Measurements from ENCODE around the gene DCTD.

Gene DCTD

GRCh38 chr4:182890202-182890601, 27.0 kb downstream of the DCTD start:
- no peak for DNase-seq

- DNase-seq: no peak
Observed at GRCh38 chr4:182888891-182889290, 28.3 kb downstream of the DCTD start.

DNA sequence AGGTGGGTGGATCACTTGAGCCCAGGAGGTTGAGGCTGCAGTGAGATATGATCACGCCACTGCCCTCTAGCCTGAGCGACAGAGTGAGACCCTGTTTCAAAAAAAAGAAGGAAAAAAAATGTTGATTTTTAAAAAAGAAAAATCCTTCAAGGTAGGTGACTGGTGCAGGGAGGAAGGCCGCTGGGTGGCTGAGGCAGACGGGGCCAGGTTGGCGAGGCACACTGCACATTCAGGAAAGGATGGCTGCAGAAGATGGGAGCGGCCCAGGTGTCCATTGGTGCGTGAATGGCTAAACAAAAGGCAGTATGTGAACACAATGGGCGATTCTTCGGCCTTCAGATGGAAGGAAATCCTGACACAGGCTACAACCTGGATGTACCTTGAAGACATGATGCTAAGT, 30.4 kb downstream of the DCTD start:
- no peak for DNase-seq

- DNase-seq: no peak
Observed at GRCh38 chr4:182886205-182886604, 31.0 kb downstream of the DCTD start.

GRCh38 chr4:182885738-182886077, 31.5 kb downstream of the DCTD start:
- no peak for DNase-seq

DNA sequence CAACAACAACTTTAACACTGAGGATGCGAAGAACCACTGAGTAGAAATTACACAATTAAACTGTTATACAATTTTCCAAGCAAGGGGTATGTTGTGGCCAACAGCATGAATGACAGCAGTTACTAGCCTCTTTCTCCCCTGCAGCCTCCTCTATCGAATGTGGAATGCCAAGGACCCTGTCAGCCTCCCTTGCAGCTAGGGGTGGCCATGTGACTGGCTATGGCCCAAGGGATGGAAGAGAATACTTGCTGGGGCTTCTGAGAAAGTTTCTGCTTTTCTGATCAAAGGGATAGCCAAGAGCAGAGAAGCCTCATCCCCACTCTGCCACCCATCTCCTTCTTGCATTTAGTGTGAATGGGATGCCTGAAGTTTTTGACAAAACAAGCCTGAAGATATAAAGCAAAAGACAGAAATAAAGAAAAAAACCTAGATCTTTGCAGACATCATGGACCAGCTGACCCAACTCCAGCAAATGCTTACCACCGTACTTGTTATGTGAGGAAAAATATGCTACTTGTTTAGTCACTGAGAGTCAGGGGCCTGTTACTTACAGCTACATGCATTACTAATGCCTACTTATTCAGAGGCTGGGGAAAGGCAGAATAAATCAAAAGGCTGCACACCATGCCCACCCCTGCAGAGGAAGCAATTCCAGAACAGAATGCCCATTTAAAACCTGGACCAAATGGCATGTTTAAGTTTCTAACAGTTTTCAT, 32.0 kb downstream of the DCTD start:
- DNase-seq: no peak

- DNase-seq: no peak
Observed at GRCh38 chr4:182884040-182884439, 33.1 kb downstream of the DCTD start.

GRCh38 chr4:182883351-182883750, 33.8 kb downstream of the DCTD start:
- DNase-seq: no peak

GRCh38 chr4:182881914-182882313, 35.3 kb downstream of the DCTD start:
- no peak for DNase-seq

DNA sequence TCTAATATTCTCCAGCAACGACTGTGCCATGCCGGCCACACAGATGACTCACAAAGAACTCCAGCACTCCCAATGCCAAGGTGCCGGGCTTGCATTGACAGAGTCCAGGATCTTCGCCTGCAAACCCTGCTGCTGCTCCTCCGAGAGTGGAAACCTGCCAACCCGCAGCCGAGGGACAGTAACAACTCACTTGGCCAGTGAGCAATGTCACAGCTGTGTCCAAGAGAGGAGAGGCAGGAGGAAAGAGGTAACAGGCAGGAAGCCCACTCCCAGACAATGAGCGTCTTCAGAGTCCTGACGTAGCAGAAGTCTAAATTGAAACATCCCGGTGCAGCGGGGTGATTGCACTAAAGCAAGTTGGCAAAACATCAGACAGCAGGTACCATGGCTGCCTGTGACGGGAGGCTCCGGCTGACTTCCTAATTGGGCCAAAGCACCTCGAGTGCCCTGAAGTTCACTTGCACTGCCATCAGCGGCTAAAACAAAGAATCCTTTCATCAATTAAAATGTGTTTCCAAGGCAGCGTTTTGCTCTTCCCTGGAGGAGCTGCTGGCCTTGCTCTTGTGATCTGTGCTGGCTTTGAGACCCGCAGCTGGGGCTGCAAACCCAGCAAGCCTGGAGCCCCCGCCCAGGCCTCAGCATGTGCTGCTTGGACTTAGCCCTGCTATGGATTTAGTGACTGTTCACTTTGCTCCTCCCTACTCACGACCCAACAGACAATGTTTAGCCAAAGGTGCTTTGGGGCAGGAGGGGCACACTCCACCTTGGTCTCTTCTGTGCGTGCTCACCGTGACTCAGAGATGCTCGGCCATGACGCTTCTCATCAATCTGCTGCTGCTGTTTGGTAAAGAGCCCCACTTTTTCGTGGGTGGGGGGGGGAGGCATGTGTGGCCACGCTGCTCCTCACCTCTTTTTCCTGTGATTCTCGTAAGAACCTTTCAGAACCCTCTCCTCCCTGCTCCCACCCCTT, 36.5 kb downstream of the DCTD start:
- DNase-seq: no peak

DNA sequence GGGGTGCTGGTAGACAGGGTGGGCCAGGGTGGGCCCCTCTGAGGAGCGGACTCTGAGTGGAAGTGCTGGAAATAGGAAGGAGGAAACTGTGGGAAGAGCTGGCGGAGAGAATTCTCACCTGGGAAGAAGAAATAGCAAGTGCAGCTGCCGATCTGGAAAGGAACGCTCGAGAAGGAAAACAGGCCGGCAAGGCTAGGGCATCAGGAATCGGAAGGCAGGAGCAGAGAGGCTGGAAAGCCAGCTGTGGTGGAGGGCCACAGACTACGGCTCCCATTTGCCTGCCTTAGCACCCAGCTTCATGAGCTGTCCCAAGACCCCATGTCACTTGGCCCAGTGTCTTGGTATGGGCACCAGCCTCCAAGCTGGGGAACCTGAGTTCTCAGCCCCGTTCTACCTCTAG, 37.3 kb downstream of the DCTD start:
- DNase-seq: no peak

GRCh38 chr4:182878633-182879495, 38.3 kb downstream of the DCTD start:
- DNase-seq: no peak

DNA sequence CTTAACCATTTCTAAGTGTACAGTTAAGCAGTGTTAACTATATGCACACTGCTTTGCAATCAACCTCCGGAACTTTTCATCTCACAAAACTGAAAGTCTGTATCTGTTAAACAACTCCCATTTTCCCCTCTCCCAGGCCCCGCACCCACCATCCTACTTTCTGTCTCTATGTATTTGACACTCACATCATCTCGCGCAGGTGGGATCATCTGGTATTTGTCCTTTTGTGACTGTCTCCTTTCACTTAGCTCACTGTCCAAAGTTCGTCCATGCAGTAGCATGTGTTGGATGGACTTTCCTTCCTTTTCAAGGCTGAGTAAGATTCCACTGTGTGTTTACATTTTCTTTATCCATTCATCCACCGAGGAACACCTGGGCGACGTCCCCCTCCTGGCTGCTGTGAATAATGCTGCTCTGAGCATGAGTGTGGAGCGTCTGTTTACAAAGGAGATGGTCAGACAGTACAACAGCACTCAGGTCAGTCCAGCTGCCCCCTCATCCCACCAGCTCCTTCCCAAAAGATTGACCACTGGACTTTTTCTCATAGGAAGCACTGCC, 39.8 kb downstream of the DCTD start:
- DNase-seq: no peak

DNA sequence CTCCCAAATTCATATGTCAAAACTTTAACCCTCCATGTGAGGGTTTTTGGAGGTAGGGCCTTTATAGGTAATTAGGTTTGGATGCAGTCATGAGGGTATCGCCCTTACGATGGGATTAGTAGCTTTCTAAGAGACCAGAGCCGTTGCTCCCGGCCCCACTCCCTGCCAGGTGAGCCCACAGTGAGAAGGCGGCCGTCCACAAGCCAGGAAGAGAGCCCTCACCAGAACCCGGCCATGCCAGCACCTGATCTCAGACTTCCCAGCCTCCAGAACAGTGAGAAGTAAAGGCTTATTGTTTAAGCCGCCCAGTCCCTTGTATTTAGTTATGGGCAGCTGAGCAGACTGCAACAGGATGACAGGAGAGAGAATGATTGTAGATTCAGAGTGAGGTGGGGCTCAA, 40.8 kb downstream of the DCTD start:
- no peak for DNase-seq

DNA sequence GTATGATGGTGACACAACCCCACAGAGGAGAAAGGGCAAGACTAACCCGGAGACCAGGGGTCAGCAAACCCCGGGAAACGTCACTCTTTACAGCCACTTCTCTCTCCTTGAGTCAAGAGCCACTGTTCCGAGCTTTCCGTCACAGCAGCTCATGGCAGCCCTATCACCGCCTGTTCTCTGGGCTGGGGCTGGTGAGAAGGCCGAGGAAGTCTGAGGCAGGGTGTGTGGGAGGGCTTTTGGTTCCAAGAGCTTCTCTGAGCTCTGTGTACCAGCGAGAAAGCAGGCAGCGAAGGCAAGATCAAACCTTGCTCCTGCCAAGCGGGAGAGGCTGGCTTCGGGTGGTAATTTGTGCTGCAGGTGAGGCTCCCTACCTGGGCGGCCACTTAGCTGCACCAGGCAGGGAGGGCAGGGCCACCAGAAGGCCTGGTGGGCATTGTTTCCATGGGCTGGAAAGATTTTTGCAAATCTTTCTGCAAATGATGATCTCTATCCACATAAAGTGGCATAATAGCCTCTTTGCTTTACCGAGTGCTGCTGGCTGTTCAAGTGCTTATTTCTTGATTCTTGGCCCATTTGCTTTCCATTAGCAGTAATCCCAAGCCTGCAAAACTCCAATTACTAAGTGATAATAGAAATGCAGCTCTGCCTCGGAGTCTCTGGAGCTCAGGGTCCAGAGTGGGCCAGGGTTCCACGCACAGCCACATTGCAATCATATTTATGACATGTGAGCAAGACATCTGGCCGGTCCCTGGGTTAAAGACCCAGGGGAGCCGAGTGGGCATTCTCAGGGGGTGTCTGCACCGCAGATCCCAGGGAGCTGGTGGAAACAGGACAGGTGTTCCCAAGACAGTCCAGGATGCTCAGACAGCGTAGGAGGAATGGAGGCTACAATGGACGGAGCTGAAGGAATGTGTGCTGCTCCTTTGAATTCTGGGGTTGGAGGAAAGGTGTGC, 41.5 kb downstream of the DCTD start:
- no peak for DNase-seq

- DNase-seq: no peak
Observed at GRCh38 chr4:182874797-182875345, 42.3 kb downstream of the DCTD start.

GRCh38 chr4:182874304-182874751, 42.9 kb downstream of the DCTD start:
- DNase-seq: peak; percentile 61

GRCh38 chr4:182873726-182874125, 43.5 kb downstream of the DCTD start:
- no peak for DNase-seq

- DNase-seq: no peak
Observed at GRCh38 chr4:182873289-182873688, 43.9 kb downstream of the DCTD start.

DNA sequence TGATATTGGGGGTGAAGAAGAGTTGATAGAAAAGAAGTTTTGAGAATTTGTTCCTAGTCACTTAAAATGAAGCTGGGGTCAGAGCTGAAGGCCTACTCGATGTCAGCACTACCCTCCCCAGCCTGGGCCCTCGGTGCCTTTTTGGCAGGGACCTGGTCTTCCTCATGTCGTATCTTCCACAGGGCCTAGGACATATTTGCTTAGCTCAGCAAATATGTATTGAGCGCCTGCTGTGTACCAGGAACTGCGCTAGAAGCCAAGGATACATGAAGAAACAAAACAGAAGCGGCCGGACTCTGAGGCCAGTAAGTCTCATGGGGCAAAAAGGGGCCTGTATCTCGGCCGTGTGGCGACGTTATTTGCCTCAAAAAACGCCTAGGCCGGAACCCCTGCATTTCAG, 44.3 kb downstream of the DCTD start:
- DNase-seq: no peak

GRCh38 chr4:182871616-182872015, 45.6 kb downstream of the DCTD start:
- no peak for DNase-seq

Measured in hematopoietic multipotent progenitor cell treated with erythropoietin and hydrocortisone succinate and interleukin-3 and kit ligand, for 4 days (in vitro differentiated cells).